ENCODE measurements around the gene RNU1-1.
"Not testable (repeated sequence)": the region's sequence is repeated elsewhere in the genome, so short reads cannot be mapped to it uniquely, and the experiment has no call there.

Gene RNU1-1

GRCh38 chr1:16514107-16515055, at the start of gene RNU1-1:
TSS of gene RNU1-1 (minus strand) at chr1:16514285.
- H3K27ac ChIP-seq, result peak within 1 kb of the TSS; percentile 72

- not testable (repeated sequence) for H3K27ac ChIP-seq
Observed at GRCh38 chr1:16561035-16561434, 47.0 kb upstream of the RNU1-1 start.

GRCh38 chr1:16560498-16560897, 46.4 kb upstream of the RNU1-1 start:
- not testable (repeated sequence) for H3K27ac ChIP-seq

- not testable (repeated sequence) for H3K27ac ChIP-seq
Observed at GRCh38 chr1:16559688-16560087, 45.6 kb upstream of the RNU1-1 start.

GRCh38 chr1:16557034-16557433, 42.9 kb upstream of the RNU1-1 start:
- not testable (repeated sequence) for H3K27ac ChIP-seq

GRCh38 chr1:16553244-16553643, 39.2 kb upstream of the RNU1-1 start:
- H3K27ac ChIP-seq, result not testable (repeated sequence)

- H3K27ac ChIP-seq, result not testable (repeated sequence)
Observed at GRCh38 chr1:16550212-16550918, 36.3 kb upstream of the RNU1-1 start.

- not testable (repeated sequence) for H3K27ac ChIP-seq
Observed at GRCh38 chr1:16549545-16549944, 35.5 kb upstream of the RNU1-1 start.

GRCh38 chr1:16547502-16548241, 33.6 kb upstream of the RNU1-1 start:
- not testable (repeated sequence) for H3K27ac ChIP-seq

- not testable (repeated sequence) for H3K27ac ChIP-seq
Observed at GRCh38 chr1:16545682-16546095, 31.6 kb upstream of the RNU1-1 start.

- H3K27ac ChIP-seq, result not testable (repeated sequence)
Observed at GRCh38 chr1:16540421-16540893, 26.4 kb upstream of the RNU1-1 start.

GRCh38 chr1:16537528-16537927, 23.4 kb upstream of the RNU1-1 start:
- H3K27ac ChIP-seq, result not testable (repeated sequence)

- not testable (repeated sequence) for H3K27ac ChIP-seq
Observed at GRCh38 chr1:16536796-16537195, 22.7 kb upstream of the RNU1-1 start.

GRCh38 chr1:16535898-16536297, 21.8 kb upstream of the RNU1-1 start:
- H3K27ac ChIP-seq, result not testable (repeated sequence)

- H3K27ac ChIP-seq, result not testable (repeated sequence)
Observed at GRCh38 chr1:16535487-16535886, 21.4 kb upstream of the RNU1-1 start.

- not testable (repeated sequence) for H3K27ac ChIP-seq
Observed at GRCh38 chr1:16534829-16535456, 20.9 kb upstream of the RNU1-1 start.

- not testable (repeated sequence) for H3K27ac ChIP-seq
Observed at GRCh38 chr1:16534239-16534828, 20.2 kb upstream of the RNU1-1 start.

GRCh38 chr1:16532235-16532991, 18.3 kb upstream of the RNU1-1 start:
- H3K27ac ChIP-seq, result not testable (repeated sequence)

GRCh38 chr1:16528338-16528737, 14.3 kb upstream of the RNU1-1 start:
- H3K27ac ChIP-seq, result not testable (repeated sequence)

- not testable (repeated sequence) for H3K27ac ChIP-seq
Observed at GRCh38 chr1:16525769-16526168, 11.7 kb upstream of the RNU1-1 start.

Measured in VCaP (cell line).